ENCODE measurements around the gene KCNN4.

DNA sequence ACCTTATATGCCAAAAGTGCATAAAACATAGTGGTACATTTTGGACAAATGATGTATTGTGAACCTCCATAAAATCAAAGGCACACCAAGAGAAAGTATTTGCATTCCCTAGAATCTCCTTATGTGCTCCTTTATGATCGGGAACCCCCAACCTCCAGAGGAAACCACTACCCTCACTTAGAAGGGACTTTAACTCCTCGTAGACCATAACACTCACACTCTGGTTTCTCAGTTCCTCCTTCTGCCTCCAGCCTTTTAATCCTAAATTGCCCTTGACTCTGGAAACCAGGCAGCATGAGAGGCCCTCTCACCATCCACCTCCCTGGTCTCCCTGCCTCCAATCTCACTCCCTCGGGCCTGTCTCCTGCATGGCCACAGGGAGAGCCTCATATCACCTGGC, 9.8 kb upstream of the KCNN4 start:
- TF ChIP-seq, protein P1, sequence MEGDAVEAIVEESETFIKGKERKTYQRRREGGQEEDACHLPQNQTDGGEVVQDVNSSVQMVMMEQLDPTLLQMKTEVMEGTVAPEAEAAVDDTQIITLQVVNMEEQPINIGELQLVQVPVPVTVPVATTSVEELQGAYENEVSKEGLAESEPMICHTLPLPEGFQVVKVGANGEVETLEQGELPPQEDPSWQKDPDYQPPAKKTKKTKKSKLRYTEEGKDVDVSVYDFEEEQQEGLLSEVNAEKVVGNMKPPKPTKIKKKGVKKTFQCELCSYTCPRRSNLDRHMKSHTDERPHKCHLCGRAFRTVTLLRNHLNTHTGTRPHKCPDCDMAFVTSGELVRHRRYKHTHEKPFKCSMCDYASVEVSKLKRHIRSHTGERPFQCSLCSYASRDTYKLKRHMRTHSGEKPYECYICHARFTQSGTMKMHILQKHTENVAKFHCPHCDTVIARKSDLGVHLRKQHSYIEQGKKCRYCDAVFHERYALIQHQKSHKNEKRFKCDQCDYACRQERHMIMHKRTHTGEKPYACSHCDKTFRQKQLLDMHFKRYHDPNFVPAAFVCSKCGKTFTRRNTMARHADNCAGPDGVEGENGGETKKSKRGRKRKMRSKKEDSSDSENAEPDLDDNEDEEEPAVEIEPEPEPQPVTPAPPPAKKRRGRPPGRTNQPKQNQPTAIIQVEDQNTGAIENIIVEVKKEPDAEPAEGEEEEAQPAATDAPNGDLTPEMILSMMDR (IDR thresholded peaks at IDR 0.05; ENCODE audit: insufficient read depth, low read length, poor library complexity, severe bottlenecking): no peak
- TF ChIP-seq EZH2phosphoT487 (conservative IDR thresholded peaks at IDR 0.05; ENCODE audit: low read length): no peak
